Measurements from ENCODE around the gene PES1.
"Not testable (repeated sequence)": the region's sequence is repeated elsewhere in the genome, so short reads cannot be mapped to it uniquely, and the experiment has no call there.

PES1 gene

DNA sequence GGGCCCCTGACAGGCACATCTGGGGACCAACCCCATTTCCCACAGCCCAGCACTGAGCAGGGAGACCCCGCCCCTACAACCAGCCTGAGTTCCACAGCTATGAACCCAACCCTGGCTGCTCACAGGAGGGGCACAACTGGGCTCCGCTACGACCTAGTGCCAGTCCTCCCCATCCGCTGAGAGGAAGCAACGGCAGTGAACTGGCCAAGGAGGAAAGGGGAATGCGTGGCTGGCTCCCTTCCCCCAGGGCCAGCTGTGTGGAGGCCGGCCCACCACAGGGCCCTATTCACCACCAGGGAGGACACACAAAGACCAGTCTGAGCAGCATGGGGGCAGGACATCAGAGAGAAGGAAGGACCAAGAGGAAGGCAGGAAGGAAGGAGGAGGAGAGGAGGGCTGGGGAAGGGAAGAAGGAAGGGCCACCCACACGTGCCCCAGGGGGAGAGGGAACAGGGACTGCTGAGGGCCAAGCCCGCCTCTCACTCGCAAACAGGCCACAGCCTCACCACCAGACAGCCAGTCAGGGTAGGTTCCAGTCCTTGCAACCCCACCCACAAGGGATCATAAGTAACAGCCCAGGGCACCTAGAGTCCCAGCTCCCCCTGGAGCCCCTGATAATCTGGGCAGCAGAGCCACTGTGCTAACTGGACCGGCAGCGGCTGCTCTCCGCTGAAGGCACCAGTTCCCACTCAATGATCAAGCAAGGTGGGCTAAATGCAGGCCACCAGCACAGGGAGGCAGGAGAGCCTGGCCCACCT is 8.7 kb downstream of the PES1 start:
- H3K4me3 ChIP-seq (ENCODE audit: low read length) = no peak overlapping the region
- DNase-seq (ENCODE audit: low read depth, low spot score) = no peak

DNA sequence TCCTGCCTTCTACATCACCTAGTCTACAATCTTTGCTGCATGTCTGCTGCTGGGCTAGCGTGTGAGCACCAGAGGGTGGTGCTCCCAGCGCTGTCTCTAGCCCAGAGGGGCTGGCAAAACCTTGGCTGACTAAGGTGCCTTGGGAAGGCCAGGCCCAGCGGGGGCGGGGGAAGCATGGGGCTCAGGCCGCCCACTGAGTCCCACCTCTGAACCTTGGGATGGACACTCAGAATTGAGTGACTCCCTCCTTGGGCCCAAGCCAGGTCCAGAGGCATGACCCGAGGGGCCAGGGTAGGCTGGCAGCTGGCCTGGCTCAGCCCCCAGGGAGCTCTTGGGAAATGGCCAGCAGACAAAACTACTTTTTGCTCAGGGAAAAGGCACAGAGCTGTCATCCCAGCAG is 9.7 kb downstream of the PES1 start:
- H3K4me3 ChIP-seq (ENCODE audit: low read length) = no peak overlapping the region
- DNase-seq (ENCODE audit: low read depth, low spot score) = no peak

DNA sequence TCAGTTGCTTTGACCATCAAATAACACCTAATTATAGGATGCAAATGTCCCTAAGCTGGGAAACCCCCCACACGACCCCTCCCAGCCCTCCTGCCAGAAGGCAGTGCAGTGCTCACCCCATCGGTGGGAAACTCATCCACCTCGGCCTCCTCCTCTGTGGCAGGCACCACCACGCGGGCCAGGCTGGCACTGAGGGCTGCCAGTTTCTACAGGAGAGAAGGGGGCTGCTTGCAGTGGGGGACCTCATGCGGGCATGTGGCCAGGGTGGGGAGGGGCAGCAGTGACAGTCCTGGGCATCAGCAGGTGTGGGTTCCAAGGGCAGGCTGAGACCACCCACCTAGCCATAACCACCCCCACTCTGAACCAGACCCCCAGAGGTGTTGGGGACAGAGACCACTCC is 10.8 kb downstream of the PES1 start:
- no peak for DNase-seq (ENCODE audit: low read depth, low spot score)
- no peak overlapping the region for H3K4me3 ChIP-seq (ENCODE audit: low read length)

DNA sequence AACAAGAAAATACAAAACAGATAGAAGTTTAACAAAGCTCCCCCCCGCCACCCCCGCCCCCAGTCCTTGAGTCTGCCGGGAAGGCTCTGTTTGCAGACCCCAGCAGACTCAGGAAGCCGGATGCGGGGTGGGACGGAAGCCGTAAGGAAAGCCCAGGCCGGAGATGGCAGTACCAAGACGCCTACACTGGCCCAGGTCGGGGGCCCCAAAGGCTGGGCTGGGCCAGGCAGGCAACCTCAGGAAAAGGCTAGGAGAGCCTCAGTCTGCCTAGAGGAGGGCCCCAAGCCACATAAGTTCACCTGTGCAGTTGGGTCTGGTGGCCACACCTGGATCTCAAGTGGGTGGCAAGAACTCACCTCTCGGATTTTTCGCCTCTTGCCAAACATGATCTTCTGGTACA is 13.2 kb downstream of the PES1 start:
- no peak overlapping the region for H3K4me3 ChIP-seq (ENCODE audit: low read length)

DNA sequence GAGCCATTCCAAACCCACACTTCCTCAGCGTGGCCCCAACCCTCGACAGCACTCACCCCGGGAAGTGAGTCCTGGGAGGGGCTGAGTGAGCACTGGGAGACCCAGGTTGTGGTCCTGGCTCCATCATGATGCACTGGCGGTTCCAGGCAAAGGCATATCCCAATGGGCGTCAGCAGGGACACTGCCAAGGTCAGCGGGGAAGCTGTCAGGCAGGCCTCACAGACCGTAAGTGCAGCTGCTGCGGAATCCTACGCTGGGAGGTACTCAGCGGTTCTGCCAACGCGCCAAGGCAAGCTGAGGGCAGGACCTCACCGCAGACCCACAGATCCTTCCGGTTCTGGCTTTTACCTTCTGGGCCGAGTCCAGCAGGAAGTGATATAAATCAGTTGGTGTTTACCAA is 15.9 kb downstream of the PES1 start:
- no peak for DNase-seq (ENCODE audit: low read depth, low spot score)
- no peak overlapping the region for H3K4me3 ChIP-seq (ENCODE audit: low read length)

More for the DNA sequence above, 13.2 kb downstream of the PES1 start:
- DNase-seq (ENCODE audit: low read depth, low spot score) = no peak

DNA sequence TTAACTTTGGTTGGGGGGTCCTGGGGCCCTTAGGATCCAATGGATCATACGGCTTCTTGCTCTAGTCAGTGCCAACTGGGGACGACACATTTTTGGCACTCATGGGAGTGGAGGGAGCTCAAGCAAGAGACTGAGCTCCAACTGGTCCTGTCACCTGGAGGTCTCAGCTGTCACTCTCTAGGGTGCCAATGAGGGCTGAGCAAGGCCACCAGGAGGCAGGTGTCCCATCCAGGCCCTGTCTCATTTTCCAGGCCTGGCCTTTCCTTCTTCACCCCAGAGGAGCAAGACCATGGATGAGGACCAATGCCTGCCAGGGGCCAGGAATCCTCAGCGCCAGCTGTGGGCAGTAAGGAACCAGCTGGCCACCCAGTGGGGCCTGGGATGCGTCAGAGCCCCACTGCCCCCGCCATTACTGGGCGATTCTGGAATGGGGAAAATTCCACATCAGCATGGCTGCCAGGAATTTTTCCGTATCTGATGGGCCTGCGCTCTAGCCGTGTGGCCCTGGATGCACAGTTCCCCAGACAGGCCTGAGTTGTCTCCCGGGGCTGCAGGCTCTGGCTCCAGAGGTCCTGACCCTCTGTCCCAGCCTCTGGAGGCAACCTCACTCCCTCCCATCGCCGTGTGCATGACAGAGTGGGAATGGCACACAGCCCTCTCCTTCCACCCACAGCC is 16.6 kb downstream of the PES1 start:
- no peak for DNase-seq (ENCODE audit: low read depth, low spot score)

DNA sequence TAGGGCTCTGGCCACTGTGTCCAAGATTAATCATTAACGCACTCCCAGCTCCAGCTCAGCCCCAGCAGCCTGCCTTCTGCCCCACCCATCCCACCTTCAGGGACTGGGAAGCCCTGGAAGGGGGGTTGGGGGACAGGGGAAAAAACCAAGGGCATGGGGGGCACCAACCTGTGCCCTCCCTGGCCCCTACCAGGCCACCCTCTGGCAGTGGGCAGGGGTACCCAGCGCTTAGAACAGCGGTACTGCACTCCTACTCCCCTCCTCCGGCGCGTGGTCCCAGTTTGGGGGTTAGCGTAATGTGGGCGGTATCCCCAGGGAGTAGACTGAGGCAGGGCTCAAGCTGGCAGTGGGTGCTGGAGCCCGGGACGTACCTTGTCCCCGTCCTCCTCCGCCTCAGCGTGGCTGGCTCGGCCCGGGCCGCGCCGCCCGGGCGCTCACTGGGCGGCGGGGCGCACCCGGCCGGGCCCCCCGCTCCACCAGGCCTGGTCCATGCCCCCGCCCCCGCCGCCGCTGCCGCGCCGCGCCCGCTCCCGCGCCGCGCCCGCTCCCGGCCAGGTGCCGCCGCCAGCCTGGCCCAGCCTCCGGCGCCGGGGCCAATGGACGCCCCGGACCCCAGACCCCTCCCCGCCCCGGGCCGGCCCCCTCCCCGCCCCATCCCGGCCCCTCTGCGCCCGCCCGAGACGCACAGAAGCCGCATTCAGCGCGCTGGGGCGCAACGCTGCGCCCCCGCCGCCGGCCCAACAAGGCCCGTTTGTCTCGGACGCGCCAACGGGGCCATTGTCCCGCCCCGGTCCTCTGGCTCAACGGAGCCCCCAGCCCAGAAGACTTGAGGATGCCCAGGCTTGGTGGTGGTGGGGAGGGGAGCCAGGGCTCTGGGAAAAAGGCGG is 17.4 kb downstream of the PES1 start, which contains the start of gene GAL3ST1:
Gene GAL3ST1 (minus strand): TSS at position 571 of the 887 bp plus-strand sequence. CDS start 17,273 bp downstream, outside the sequence.
- H3K4me3 ChIP-seq (ENCODE audit: low read length) = no peak within 1 kb of the TSS
- no peak for DNase-seq (ENCODE audit: low read depth, low spot score)

More for the DNA sequence above, 16.6 kb downstream of the PES1 start:
- no peak overlapping the region for H3K4me3 ChIP-seq (ENCODE audit: low read length)

DNA sequence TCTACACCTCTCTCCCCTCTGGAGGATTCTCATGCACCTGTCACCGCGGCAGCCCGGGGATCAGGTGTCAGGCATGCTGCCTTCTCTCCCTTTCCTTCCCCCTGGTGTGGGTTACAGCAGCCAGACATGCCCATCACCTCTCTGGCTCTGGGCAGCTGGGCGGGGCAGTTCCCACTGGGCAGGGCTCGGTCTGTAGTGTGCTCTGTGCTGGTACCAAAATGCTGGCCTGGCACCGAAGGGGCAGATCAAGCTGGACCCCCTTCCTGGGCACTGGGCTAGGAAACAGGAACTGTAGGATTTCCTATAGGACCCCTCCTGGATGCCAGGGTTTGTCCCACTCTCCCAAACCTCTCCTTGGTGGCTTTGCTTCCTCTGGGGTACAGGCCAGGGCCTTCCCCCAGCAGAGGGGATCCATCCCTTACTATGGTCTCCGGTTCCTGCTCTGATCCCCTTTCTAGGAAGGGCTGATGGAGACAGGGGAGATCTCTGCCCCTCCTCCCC is 18.1 kb downstream of the PES1 start:
- DNase-seq (ENCODE audit: low read depth, low spot score) = no peak
- no peak overlapping the region for H3K4me3 ChIP-seq (ENCODE audit: low read length)

DNA sequence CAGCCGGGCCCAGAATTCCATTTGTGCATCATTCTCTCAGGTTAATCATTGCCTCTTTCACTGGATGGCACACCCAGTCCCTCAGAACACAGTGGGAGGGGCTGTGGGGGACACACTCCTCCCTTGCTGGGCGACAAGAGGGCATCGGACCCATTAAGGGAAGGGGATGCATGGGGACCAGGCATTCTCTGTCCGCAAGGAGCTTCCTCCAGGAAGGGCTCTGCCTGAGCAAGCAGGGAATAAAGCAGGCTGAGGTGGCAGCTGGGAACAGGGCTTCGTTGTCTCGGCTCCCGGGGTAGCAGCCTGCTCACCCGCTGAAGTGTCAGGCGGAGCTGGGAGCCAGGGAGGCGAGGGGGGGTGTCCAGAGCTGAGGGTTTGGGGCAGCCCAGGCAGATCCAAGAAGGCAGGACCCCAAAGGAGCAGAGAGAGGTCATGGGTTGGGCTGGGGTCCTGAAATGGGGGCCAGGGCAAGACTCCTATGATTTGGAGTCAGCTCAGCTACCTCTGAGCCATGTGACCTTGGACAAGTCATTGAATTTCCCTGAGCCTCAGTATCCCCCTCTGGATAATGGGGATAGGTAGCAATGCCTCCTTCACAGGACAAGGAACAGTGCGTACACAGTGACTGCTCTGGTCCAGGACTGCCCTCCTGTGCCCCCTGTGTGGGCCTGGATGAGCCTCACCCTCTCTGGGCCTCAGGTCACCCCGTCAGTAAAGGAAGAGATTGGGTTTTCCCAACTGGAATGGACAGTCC is 18.7 kb downstream of the PES1 start:
- no peak for DNase-seq (ENCODE audit: low read depth, low spot score)
- H3K4me3 ChIP-seq (ENCODE audit: low read length) = no peak overlapping the region

DNA sequence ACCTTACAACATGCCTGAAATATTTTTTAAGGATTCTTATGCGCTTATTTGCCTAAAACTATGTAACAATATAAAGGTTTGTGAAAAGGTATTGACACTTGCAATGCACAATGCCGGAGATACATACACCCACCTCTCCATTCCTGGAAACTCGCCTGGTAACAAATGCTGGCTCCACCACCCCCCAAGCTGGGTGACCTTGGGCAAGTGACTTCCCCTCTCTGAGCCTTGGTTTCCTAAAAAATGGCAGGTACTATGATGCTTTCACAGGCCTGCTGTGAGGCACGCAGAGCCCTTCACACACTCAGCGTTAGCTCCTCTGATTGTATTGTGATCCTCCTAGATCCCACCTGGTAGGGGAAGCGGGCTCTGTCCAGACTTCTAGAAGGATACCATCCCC is 19.5 kb downstream of the PES1 start:
- DNase-seq (ENCODE audit: low read depth, low spot score) = no peak
- no peak overlapping the region for H3K4me3 ChIP-seq (ENCODE audit: low read length)

DNA sequence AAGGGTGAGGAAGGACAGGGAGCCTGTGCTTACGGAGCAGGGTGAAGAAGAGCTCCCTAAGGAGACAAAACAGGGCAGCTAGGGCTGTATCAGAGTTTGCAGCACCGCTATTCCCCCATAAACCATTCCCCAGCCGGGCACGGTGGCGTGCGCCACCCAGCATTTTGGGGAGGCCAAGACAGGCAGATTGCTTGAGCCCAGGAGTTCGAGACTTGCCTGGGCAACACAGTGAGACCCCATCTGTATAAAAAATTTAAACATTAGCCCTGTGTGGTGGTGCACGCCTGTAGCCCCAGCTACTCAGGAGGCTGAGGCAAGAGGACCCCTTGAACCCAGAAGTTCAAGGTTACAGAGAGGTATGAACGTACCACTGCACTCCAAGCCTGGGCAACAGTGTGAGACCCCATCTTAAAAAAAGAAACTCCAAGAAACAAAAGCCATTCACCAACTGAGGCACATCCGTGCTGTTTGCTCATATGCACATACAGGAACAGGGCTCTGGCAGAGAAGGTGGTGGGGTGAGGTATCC is 22.0 kb downstream of the PES1 start:
- H3K4me3 ChIP-seq (ENCODE audit: low read length) = no peak overlapping the region
- DNase-seq (ENCODE audit: low read depth, low spot score) = no peak

DNA sequence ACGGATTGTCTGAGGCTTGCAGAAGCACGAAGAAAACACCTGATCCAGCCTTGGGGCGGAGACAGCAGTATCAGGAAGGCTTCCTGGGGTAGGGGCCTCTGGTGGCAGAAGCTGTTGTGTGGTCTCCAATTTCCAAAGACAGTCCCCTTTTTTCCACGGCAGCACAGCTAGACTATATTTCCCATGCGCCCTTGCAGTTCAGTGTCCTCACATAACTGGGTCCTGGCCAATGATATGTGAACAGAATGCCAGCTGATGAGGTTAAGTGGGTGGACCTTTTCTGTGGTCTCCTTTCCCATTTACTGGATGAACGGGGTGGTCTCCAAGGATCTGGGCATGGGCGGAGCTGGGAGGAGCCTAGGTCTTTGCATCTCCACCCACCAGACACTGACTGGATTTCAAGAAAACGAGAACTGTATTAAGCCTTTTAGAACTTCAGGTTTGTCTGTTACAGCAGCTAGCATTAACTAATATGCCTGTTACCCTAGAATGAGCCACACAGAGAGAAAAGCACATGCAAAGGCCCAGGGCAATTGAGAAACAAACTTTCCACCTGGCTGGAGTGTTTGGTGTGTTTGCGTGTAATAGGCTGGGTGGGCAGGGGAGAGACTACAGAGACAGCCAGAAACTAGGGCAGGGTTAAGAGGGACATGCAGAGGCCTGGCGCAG is 23.4 kb downstream of the PES1 start:
- no peak overlapping the region for H3K4me3 ChIP-seq (ENCODE audit: low read length)
- DNase-seq (ENCODE audit: low read depth, low spot score) = no peak

DNA sequence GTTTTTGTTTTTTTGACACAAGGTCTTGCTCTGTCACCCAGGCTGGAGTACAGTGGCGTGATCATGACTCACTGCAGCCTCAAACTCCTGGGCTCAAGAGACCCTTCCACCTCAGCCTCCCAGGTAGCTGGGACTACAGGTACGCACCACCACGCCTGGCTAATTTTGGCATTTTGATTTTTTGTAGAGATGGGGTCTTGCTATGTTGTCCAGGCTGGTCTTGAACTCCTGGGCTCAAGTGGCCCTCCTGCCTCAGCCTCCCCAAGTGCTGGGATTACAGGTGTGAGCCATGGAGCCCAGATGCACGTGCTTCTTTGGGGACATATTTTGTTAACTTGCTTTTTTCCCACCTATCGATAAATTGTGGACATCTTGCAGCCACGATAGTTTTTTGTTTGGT is 24.4 kb downstream of the PES1 start:
- not testable (repeated sequence) for DNase-seq (ENCODE audit: low read depth, low spot score)

DNA sequence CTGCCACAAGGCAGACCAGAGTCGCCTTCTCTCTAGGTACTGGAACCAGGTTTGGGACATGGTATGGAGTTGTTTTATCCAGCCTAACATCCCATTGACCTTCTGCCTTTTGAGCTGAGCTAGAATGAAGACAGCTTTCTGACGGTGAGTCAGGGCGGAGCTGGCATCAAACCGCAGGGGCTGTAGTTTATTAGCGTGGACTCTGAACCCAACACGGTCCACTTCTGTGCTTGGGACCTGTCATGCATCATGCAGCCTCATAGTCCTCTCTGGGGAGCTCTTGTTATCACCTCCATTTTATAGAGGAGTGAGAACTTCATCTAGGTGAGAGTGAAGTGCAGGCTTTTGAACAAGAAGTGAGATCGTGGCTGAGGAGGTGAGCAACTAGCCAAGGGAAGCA is 25.6 kb downstream of the PES1 start:
- DNase-seq (ENCODE audit: low read depth, low spot score) = no peak
- H3K4me3 ChIP-seq (ENCODE audit: low read length) = no peak overlapping the region

More for the DNA sequence above, 24.4 kb downstream of the PES1 start:
- H3K4me3 ChIP-seq (ENCODE audit: low read length) = not testable (repeated sequence)

DNA sequence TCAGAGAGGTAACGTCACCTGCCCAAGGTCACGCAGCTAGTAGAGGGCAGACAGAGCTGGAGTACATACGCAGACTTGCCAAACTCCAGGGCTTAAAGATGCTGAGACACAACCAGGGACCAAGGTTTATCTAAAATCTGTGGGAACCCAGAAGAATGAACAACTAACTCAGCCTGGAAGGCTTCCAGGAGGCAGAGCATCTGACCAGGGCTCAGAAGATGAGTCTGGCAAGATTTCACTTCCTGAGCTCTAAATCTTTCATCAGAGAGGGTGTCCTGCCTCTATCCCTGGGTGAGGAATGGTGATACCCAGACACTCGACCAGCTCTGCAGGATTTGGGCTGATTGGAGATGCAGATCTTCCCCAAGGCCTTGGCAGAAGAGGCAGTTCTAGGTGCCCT is 26.4 kb downstream of the PES1 start:
- DNase-seq (ENCODE audit: low read depth, low spot score) = no peak
- H3K4me3 ChIP-seq (ENCODE audit: low read length) = no peak overlapping the region

DNA sequence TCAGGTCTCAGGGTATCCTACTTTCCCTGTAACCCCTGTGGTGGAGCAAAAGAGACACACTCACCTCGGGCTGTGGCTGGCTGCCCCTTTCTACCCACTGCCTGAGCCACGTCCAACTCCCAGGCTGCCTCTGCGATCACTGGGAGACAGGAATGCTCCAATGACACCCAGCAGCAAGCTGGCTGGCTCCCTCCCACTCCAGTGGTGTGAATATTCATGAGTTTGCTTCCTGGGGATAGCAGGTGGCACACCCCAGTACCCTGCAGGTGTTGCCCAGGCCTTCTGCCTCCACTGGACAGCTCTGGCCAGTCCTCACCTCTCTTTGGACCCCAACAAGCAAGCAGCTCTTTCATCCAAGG is 27.0 kb downstream of the PES1 start:
- no peak for DNase-seq (ENCODE audit: low read depth, low spot score)
- no peak overlapping the region for H3K4me3 ChIP-seq (ENCODE audit: low read length)

DNA sequence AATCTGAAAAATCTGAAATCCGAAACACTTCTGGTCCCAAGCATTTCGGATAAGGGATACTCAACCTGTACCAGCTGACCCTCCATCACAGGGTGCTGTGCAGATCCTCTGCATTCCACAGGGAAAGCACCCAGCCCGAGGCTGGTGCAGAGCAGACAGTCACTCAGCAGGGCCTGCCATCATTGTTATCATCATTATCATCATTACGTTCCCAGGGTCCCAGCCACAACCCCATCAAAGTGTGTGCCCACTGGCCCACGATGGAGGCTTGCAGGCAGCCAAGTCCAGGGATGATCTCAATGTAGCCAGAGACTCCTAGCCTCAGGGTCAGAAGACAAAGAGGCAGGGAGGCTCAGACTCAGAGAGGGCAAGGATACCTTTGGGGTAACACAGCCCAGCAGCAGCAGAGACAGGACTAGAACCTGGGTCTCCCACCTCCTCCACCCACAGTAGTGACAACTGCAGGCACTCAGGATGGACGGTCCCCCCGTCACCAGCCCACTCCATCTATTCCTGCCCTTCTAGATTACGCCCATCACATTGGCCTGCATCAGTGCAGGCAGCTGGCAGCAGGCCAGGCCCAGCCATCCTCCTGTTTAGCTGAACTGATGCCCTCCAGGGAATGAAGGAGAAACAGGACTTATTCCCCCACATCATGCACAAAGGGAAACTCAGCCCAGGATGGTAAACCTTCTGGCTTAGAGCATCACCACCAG is 27.5 kb downstream of the PES1 start:
- H3K4me3 ChIP-seq (ENCODE audit: low read length) = no peak overlapping the region
- DNase-seq (ENCODE audit: low read depth, low spot score) = no peak

DNA sequence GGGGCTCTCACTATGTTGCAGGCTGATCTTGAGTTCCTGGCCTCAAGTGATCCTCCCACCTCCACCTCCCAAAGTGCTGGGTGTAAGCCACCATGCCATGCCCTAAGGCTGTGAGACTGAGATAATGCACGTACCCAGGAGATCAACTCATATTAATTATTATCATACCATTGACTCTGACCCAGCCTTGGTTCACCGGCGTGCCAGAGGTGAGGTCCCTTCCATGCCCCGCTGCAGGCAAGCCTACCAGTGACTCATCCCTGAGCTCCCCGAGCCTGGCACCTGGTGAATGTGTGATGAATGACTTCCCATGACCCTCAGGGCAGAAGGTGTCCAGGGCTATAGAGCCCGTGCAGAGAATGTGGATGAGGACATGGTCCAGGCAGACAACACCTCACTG is 29.3 kb downstream of the PES1 start:
- no peak for DNase-seq (ENCODE audit: low read depth, low spot score)
- no peak overlapping the region for H3K4me3 ChIP-seq (ENCODE audit: low read length)
